WTC11 (cell line): ENCODE data around the gene PRR15L. TPM values are rescaled to one million over a fixed set of nuclear protein-coding genes. Genes with fewer than 3 reads are reported as not detected.

Experiments
- ARID4B ChIP-seq: sonication (generic); formaldehyde crosslinking; IDR thresholded peaks from 2 replicates; pipeline ENCODE4 v1.8.0; 2023; ENCODE audit warnings: missing genetic modification reagents, mild to moderate bottlenecking, borderline replicate concordance
- ATF6 ChIP-seq: sonication (generic); formaldehyde crosslinking; IDR thresholded peaks from 2 replicates; pipeline ENCODE4 v1.8.1; 2023; ENCODE audit warnings: mild to moderate bottlenecking, missing genetic modification reagents
- CDX4 ChIP-seq: fragments of 250-450 bp; sonication (Bioruptor Pico); IDR thresholded peaks from 2 replicates; pipeline ENCODE4 v1.9.0; 2021; ENCODE audit warnings: moderate library complexity, mild to moderate bottlenecking, inconsistent platforms, borderline replicate concordance
- CREB1 ChIP-seq: sonication (generic); formaldehyde crosslinking; IDR thresholded peaks from 2 replicates; pipeline ENCODE4 v1.8.0; 2023; ENCODE audit warnings: mild to moderate bottlenecking, missing genetic modification reagents
- CREM ChIP-seq: sonication (generic); formaldehyde crosslinking; IDR thresholded peaks from 2 replicates; pipeline ENCODE4 v1.8.1; 2022; ENCODE audit warnings: mild to moderate bottlenecking, missing genetic modification reagents, moderate library complexity
- CTCF ChIP-seq: fragments of 200-600 bp; IDR thresholded peaks from 2 replicates; pipeline ENCODE4 v1.8.0; 2022; ENCODE audit warnings: antibody characterized with exemption
- E2F1 ChIP-seq: sonication (generic); formaldehyde crosslinking; IDR thresholded peaks from 2 replicates; pipeline ENCODE4 v1.8.0; 2022; ENCODE audit warnings: mild to moderate bottlenecking, missing genetic modification reagents
- EMX1 ChIP-seq: fragments of 250-450 bp; sonication (Bioruptor Pico); IDR thresholded peaks from 2 replicates; pipeline ENCODE4 v1.8.0; 2021; ENCODE audit warnings: mild to moderate bottlenecking
- ERG ChIP-seq: fragments of 250-450 bp; sonication (Bioruptor Pico); IDR thresholded peaks from 2 replicates; pipeline ENCODE4 v1.8.0; 2021; ENCODE audit warnings: mild to moderate bottlenecking
- ETV6 ChIP-seq: sonication (generic); formaldehyde crosslinking; IDR thresholded peaks from 2 replicates; pipeline ENCODE4 v1.8.1; 2022; ENCODE audit warnings: mild to moderate bottlenecking, missing genetic modification reagents
- FOXJ3 ChIP-seq: sonication (generic); formaldehyde crosslinking; IDR thresholded peaks from 2 replicates; pipeline ENCODE4 v1.9.0; 2021; ENCODE audit warnings: missing genetic modification reagents, mild to moderate bottlenecking, borderline replicate concordance
- GABPB1 ChIP-seq: sonication (generic); formaldehyde crosslinking; IDR thresholded peaks from 2 replicates; pipeline ENCODE4 v1.8.1; 2023; ENCODE audit warnings: mild to moderate bottlenecking, missing genetic modification reagents
- GTF2I ChIP-seq: fragments of 250-450 bp; sonication (Bioruptor Pico); conservative IDR thresholded peaks from 2 replicates; pipeline ENCODE4 v1.4.0; 2021; ENCODE audit warnings: mild to moderate bottlenecking
- HMGA2 ChIP-seq: fragments of 250-450 bp; sonication (Bioruptor Pico); IDR thresholded peaks from 2 replicates; pipeline ENCODE4 v1.4.0; 2021; ENCODE audit warnings: mild to moderate bottlenecking, moderate library complexity
- IRF2 ChIP-seq: sonication (generic); formaldehyde crosslinking; IDR thresholded peaks from 2 replicates; pipeline ENCODE4 v1.8.0; 2022; ENCODE audit warnings: low read depth, missing genetic modification reagents, borderline replicate concordance
- NR2C2 ChIP-seq: sonication (generic); formaldehyde crosslinking; IDR thresholded peaks from 2 replicates; pipeline ENCODE4 v1.8.0; 2022; ENCODE audit warnings: mild to moderate bottlenecking, missing genetic modification reagents
- PREB ChIP-seq: sonication (generic); formaldehyde crosslinking; IDR thresholded peaks from 2 replicates; pipeline ENCODE4 v1.8.1; 2022; ENCODE audit warnings: mild to moderate bottlenecking, missing genetic modification reagents, moderate library complexity, borderline replicate concordance
- RORB ChIP-seq: fragments of 250-450 bp; sonication (Bioruptor Pico); IDR thresholded peaks from 2 replicates; pipeline ENCODE4 v1.9.0; 2021; ENCODE audit warnings: mild to moderate bottlenecking
- SP1 ChIP-seq: sonication (generic); formaldehyde crosslinking; conservative IDR thresholded peaks from 2 replicates; pipeline ENCODE4 v1.8.1; 2022; ENCODE audit warnings: missing genetic modification reagents
- TCF7 ChIP-seq: sonication (generic); formaldehyde crosslinking; IDR thresholded peaks from 2 replicates; pipeline ENCODE4 v1.8.0; 2022; ENCODE audit warnings: mild to moderate bottlenecking, low read depth, missing genetic modification reagents, moderate library complexity
- TEAD4 ChIP-seq: sonication (generic); formaldehyde crosslinking; IDR thresholded peaks from 2 replicates; pipeline ENCODE4 v1.8.0; 2022; ENCODE audit warnings: mild to moderate bottlenecking, missing genetic modification reagents
- ZMAT4 ChIP-seq: fragments of 250-450 bp; sonication (Bioruptor Pico); IDR thresholded peaks from 2 replicates; pipeline ENCODE4 v1.9.0; 2021; ENCODE audit warnings: mild to moderate bottlenecking
- ZNF232 ChIP-seq: sonication (generic); formaldehyde crosslinking; IDR thresholded peaks from 2 replicates; pipeline ENCODE4 v1.8.0; 2022; ENCODE audit warnings: mild to moderate bottlenecking, missing genetic modification reagents
- ZNF396 ChIP-seq: fragments of 250-450 bp; sonication (Bioruptor Pico); IDR thresholded peaks from 2 replicates; pipeline ENCODE4 v1.8.0; 2021; ENCODE audit warnings: mild to moderate bottlenecking, moderate library complexity, borderline replicate concordance
- ZNF423 ChIP-seq: fragments of 250-450 bp; sonication (Bioruptor Pico); IDR thresholded peaks from 2 replicates; pipeline ENCODE4 v2.1.2; 2022; ENCODE audit warnings: mild to moderate bottlenecking, moderate library complexity
- total RNA-seq: library from RNA; stranded (reverse); gene quantifications from 3 replicates; pipeline ENCODE4 v1.2.3, GENCODE V29; 2021

The PRR15L gene
- total RNA-seq, 1 experiment from 2014 or later = 0.59 TPM

GRCh38 chr17:47970725-47971499 is 13.2 kb upstream of the PRR15L start, which contains the start of gene CDK5RAP3 (continued):
- no peak for TF ChIP-seq GTF2I (CRISPR knock-in tag)
- TF ChIP-seq ARID4B (CRISPR knock-in tag) = peak; percentile 97
- no peak for TF ChIP-seq ATF6
- TF ChIP-seq CDX4 (CRISPR knock-in tag) = no peak
- peak; percentile 56 for TF ChIP-seq CREM
- no peak for TF ChIP-seq HMGA2 (CRISPR knock-in tag)
- peak; percentile 94; the same call in 1 of the 2 replicates for TF ChIP-seq TCF7 (CRISPR knock-in tag)
- TF ChIP-seq ZNF423 = no peak
- no peak; the same call in 1 of the 2 replicates for TF ChIP-seq ERG
- TF ChIP-seq IRF2 (CRISPR knock-in tag) = peak; percentile 87
- TF ChIP-seq TEAD4 (CRISPR knock-in tag) = peak; percentile 92
- TF ChIP-seq ETV6 = peak; percentile 97
- peak; percentile 93 for TF ChIP-seq CREB1 (CRISPR knock-in tag)
- peak; percentile 97 for TF ChIP-seq PREB
- TF ChIP-seq FOXJ3 = no peak
- TF ChIP-seq ZNF396 = no peak
- TF ChIP-seq ZMAT4 (CRISPR knock-in tag) = no peak
- TF ChIP-seq RORB (CRISPR knock-in tag) = no peak
- peak; percentile 74 for TF ChIP-seq CTCF
- TF ChIP-seq E2F1 = peak; percentile 90
- no peak for TF ChIP-seq EMX1 (CRISPR knock-in tag)
- TF ChIP-seq SP1 = peak; percentile 95
- TF ChIP-seq NR2C2 (CRISPR knock-in tag) = peak; percentile 79
- peak; percentile 93 for TF ChIP-seq ZNF232 (CRISPR knock-in tag)
- peak; percentile 78 for TF ChIP-seq GABPB1 (CRISPR knock-in tag)
